ENCODE measurements around the gene MTMR12.
"Not testable (repeated sequence)": the region's sequence is repeated elsewhere in the genome, so short reads cannot be mapped to it uniquely, and the experiment has no call there.

Gene MTMR12

GRCh38 chr5:32323741-32324140 lies 11.0 kb upstream of the MTMR12 start:
- no peak for DNase-seq (ENCODE audit: low read depth)

- DNase-seq (ENCODE audit: low read depth): no peak
Measured at GRCh38 chr5:32322882-32323281, 10.1 kb upstream of the MTMR12 start.

DNA sequence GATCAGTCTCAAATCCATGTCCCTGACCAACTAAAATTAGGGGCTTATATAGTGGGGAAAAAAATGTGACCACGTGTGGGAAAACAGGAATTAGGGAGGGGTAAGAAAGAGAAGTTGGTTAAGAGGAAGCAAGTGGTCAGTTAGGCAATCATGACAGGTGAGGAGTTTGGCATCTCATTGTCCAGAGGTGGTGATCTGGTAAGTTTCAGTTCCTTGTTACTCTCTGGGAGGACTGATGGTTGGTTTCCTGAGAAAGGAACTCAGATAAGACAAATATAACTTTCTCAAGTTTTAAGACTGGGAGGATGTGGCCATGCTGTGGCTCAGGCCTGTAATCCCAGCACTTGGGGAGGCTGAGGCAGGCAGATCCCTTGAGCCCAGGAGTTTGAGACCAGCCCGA lies 9.0 kb upstream of the MTMR12 start:
- DNase-seq (ENCODE audit: low read depth): not testable (repeated sequence)

DNA sequence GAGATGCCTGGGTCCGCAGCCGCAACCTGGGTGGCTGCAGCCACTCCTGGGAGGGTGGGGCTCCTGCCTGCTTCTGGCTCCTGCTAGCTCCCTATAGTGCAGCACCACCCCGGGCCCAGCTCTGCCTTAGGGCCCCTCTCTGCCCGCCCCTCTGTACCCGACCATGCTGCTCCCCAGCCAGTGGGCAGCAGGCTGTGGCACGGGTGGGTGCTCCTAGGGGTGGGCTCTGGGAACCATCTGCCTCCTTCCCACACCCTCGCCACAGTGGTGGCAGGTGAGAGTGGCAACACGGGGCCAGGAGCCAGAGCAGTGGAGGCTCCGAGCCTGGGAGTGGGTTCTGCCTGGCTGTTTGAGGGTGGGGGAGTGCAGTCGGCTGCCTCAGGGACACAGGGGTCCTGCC lies 7.8 kb upstream of the MTMR12 start:
- DNase-seq (ENCODE audit: low read depth): no peak

DNA sequence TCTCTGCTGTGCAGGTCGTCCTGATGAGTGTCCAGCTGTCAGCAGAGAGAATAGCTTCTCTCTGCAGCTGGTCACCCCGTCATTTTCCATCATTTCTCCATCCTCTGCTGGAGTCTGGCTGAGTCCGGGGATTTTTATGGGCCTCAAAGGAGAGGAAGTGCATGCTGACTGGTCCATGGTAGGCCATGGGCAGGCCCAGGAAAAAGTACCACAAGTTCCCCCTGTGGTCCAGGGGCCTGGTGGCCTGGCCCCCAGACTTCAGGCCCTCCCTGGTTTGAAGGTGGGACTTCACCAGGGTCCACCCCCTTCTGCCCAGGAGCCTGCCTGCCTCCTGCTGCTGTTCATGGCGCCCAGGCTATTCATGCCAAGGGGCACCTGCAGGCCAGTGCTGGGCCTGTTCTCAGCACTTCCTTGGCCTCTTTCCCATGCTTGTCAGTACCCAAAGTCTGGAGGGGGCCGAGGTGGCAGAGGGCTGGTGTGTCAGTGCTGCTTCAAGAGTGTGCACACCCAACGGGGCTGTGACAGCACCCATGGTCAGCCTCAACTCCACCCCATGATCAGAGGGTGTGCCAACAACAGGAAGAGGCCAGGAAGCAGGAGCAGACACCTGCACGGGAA lies 7.3 kb upstream of the MTMR12 start:
- no peak for DNase-seq (ENCODE audit: low read depth)

DNA sequence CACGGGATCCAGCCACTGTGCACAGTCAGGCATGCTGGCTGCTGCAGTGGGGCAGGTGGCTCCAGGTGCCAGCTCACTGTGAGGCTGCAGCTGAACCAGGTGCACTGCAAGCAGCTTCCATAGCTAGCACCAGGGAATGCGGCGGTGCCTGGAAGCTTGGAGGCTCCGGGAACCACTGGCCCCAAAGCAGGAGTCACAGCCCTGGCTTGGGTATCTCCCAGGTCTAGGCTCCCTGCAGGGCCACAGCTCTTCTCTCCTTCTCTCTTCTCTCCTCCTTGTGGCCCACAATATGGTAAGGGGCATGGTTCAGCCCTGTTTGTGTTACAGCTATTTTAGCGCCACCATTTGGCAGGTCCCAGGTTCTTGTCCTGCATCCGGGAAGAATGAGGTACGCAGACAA lies 6.7 kb upstream of the MTMR12 start:
- no peak for DNase-seq (ENCODE audit: low read depth)

DNA sequence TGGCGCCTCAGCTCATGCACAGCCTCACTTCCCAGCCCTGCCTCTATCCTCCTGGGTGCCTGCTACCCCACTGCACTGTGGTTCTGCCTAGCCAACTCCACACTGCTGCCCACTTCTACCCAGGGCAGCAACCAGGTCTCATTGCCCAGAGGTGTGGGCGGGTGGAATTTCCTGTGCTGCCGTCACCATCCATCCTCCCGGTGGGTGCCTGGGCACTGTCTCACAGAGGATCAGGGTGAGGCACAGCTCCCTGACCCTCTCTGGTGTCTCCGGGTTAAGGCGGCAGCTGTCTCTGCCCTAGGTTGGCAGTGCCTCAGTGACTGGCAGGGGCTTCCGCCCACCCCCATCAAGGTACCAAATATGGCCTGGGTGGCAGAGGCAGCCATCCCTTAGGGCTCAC lies 4.3 kb upstream of the MTMR12 start:
- no peak for DNase-seq (ENCODE audit: low read depth)

- no peak for DNase-seq (ENCODE audit: low read depth)
Measured at GRCh38 chr5:32315221-32316014, 2.7 kb upstream of the MTMR12 start.

- no peak for DNase-seq (ENCODE audit: low read depth)
Measured at GRCh38 chr5:32314658-32315057, 1.9 kb upstream of the MTMR12 start.

DNA sequence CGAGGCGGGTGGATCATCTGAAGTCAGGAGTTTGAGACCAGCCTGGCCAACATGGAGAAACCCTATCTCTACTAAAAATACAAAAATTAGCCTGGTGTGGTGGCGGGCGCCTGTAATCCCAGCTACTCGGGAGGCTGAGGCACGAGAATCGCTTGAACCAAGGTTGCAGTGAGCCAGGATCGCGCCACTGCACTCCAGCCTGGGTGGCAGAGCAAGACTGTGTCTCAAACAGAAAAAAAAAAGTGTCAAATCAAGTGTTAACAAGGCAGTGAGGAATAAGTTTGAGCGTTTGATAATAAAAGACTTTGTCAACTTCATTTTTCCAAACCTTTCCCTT lies 1.4 kb upstream of the MTMR12 start:
- DNase-seq (ENCODE audit: low read depth): not testable (repeated sequence)

- DNase-seq (ENCODE audit: low read depth): peak; percentile 21
Measured at GRCh38 chr5:32312197-32312594, 543 bp downstream of the MTMR12 start.

DNA sequence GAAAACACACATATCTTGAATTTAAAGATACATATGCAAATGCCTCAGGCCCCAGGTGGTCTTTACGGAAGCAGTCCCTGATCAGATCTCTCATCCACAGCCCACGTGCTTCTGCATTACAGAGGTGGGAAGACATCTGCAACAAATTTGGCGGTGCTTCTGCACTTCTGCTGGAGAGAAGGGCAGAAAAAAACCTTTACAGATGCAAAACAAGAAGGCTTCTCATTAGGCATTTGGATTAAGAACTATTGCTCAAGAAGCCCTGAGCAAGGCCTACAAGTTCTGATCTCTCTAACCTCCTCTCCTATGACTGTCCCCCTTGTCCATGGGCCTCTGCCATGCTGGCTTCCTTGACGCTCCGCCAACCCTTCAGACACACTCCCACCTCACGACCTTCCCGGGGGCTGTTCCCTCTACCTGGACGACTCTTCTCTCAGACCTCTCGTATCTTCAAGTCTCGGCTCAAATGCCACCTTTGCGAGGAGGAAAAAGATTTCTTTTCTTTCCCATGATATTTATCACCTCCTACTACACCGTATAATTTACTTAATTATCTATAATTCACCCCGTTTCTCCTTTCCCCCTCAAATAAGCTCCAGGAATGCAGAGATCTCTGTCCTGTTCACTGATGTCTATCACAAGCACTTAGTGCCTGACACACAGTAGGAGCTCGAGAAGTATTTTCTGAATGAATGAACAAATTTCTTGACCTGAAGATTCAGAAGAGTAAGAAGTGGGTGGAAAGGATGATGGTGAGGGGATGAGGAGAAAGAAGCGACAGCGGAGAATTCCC lies 1.1 kb downstream of the MTMR12 start:
- no peak for DNase-seq (ENCODE audit: low read depth)

GRCh38 chr5:32309761-32310160 lies 3.0 kb downstream of the MTMR12 start:
- DNase-seq (ENCODE audit: low read depth): no peak

- no peak for DNase-seq (ENCODE audit: low read depth)
Measured at GRCh38 chr5:32308946-32309345, 3.8 kb downstream of the MTMR12 start.

DNA sequence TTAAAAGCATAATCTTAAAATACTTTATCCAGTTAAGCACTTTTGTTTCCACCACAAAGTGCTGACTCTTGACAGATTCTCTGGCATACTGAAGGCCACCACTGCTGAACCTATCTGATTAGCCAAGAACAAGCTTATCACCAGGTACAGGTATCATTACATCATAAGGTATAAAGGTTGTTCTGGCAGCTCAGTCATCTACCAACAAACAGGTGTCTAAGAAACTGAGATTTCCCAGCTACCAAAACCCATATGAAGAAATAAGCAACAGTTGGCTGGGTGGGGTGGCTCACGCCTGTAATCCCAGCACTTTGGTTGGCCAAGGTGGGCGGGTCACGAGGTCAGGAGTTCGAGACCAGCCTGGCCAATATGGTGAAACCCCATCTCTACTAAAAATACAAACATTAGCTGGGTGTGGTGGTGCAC lies 5.0 kb downstream of the MTMR12 start:
- no peak for DNase-seq (ENCODE audit: low read depth)

- no peak for DNase-seq (ENCODE audit: low read depth)
Measured at GRCh38 chr5:32304622-32305021, 8.1 kb downstream of the MTMR12 start.

GRCh38 chr5:32303755-32304120 lies 9.0 kb downstream of the MTMR12 start:
- no peak for DNase-seq (ENCODE audit: low read depth)

- no peak for DNase-seq (ENCODE audit: low read depth)
Measured at GRCh38 chr5:32302835-32303754, 9.6 kb downstream of the MTMR12 start.

GRCh38 chr5:32301891-32302290 lies 10.8 kb downstream of the MTMR12 start:
- no peak for DNase-seq (ENCODE audit: low read depth)

DNA sequence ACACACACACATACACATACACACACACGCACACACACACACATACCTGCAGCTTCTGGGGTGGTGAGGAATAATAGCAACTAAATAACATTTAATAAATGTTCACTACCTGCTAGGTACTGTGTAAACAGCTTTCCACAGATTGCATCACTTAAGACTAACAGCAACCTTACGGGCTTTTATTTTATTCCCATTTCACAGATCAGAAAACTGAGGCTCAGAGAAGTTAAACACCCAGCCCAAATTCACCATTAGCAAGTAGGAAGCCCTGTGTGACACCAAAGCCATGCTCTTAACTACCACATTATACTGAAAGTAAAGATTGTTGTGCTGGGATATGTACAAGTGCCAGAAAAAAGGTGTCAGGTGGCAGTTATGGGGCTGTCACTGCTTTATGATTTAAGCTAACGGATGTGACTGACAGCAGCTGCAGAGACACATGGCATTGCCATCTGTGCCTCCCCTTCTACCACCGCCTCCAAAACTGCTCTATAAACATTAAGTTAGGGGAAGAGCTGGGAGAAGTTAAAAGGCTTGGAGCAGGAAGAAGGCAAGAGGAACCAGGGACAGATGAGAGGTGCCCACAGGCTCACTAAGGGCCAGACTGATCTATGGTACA lies 13.6 kb downstream of the MTMR12 start:
- no peak for DNase-seq (ENCODE audit: low read depth)

DNA sequence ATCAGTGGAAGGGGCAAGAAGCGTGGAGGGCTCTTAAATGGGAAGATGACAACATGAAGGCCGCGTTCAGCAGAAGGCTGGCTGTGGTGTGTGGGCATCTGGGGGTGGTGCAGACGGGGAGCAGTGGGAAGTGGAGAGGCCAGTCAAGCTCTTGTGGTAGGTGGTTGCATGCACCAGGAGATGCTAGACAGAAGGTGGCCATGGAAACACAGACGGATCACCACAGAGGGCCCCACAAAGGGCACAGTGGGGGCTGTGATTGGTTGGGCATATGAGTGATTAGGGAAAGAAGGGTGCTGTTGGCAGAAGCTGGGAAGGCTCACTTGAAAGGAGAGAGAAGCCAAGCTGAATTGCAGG lies 14.7 kb downstream of the MTMR12 start:
- DNase-seq (ENCODE audit: low read depth): no peak

All from activated T-helper 1 cell treated with Interleukin-2 at 50 U/mL for 16 hours (primary cell).